H54 (cell line): Measurements from ENCODE around the gene SLC39A11.

Experiments
- DNase-seq: peaks from one replicate; pipeline ENCODE4 v3.0.0; 2011; ENCODE audit warnings: low spot score, mixed read lengths; ENCODE audit not compliant: insufficient read length
- FAIRE-seq: peaks from 3 replicates; lab custom pipeline; 2011; peaks lifted over from hg19 to GRCh38; lab: Jason Lieb, UNC
- POLR2A ChIP-seq: IDR thresholded peaks from 2 replicates; pipeline ENCODE4 v1.6.1; 2011; ENCODE audit warnings: low read depth, mild to moderate bottlenecking, low read length

SLC39A11 gene

DNA sequence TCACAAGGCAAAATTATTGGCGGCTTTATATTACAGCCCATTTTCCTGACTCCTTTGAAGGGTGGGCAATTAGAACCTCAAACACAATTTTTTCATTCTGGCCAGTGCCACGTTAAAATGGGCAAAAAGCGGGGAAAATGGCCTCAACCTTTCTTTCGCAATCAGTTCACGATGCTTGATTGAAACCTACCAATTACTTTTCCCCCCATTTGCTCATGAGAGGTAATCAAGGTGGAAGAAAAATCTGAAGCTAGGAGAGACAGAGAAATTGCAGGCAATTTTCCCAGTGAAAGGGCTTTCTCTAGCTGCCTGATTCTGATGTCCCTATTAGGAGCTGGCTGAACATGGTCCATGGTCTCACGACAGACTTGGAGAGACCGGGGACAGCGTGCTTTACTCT, 215.1 kb downstream of the SLC39A11 start:
- DNase-seq (no peak), FAIRE-seq (no peak)
- no peak for TF ChIP-seq POLR2A

GRCh38 chr17:72876413-72876812, 216.1 kb downstream of the SLC39A11 start:
- no peak for FAIRE-seq
- TF ChIP-seq POLR2A, result no peak
- DNase-seq, result no peak

DNA sequence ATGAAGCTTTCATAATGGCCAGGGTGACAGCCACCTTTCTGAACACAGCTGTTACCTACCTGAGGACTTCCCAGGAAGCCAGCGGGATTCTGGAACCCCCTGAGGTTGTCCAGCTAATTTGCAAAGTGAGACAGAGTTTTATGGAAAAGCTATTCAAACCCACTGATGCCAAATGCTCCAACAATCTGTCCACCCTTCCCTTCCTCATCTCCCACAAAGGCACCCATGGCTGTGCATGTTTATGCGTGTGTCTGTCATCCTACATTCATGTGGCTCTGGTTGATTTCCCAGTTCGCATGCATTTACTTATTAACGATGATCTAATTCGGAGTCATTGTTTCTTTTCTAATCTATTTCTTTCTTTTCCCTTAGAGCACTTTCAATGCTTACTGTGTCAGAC, 217.1 kb downstream of the SLC39A11 start:
- no peak for FAIRE-seq
- DNase-seq, result no peak
- no peak for TF ChIP-seq POLR2A

DNA sequence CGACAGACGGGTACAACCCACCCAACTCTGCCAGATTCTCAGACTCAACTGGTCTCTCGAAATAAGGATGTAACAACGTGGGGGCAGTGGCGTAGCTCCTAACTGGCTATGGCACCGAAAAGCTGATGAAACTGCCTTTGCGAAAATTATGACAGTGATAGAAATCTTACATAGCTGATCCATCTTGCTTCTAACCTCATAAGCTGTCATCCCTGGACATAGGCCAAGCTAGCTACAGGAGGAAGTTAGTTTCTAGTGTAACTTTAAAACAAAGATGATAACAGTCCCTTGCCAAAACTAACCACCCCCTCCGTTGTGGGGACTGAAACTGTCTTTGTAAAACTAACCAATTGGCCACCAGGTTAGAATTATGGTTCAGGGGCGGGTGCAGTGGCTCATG, 220.1 kb downstream of the SLC39A11 start:
- no peak for FAIRE-seq
- no peak for TF ChIP-seq POLR2A
- DNase-seq, result no peak

DNA sequence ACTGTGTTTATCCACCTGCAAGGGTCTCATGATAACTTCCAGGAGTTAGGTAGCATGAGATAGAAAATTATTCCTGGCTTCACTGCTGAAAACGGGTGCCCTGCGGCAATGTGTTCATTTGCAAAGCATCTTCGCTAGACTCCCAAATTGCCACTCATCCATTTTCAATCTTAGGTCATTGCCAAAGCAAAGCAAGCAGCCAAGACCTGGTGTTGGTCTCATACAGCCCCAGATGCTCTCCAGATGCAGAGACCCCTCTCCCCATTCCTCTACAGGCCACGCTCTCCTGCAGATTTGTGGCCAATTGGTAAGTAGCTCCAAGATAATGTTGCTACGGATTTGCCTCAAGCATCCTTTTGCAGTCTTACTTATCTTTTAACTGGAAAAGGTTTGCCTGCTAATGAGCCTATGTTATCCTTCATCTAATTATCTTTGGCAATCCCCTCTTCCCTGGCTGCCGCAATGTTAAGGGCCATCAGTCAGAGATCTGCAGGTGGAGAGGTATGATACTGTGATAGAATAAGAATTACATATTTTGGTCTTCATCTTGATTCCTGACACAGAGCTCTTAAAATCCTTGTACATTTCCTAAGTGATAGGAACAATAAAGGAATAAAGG, 222.0 kb downstream of the SLC39A11 start:
- TF ChIP-seq POLR2A, result no peak
- DNase-seq, result no peak
- no peak for FAIRE-seq

- TF ChIP-seq POLR2A, result no peak
- DNase-seq (no peak), FAIRE-seq (no peak)
Observed at GRCh38 chr17:72869630-72870029, 222.9 kb downstream of the SLC39A11 start.

GRCh38 chr17:72865954-72866353, 226.5 kb downstream of the SLC39A11 start:
- FAIRE-seq, result no peak
- no peak for TF ChIP-seq POLR2A
- DNase-seq, result no peak

- no peak for TF ChIP-seq POLR2A
- FAIRE-seq (no peak), DNase-seq (no peak)
Observed at GRCh38 chr17:72863526-72864211, 228.8 kb downstream of the SLC39A11 start.

GRCh38 chr17:72862276-72862999, 230.1 kb downstream of the SLC39A11 start:
- no peak for FAIRE-seq
- TF ChIP-seq POLR2A, result no peak
- DNase-seq, result no peak

- DNase-seq (no peak), FAIRE-seq (no peak)
- no peak for TF ChIP-seq POLR2A
Observed at GRCh38 chr17:72861811-72862210, 230.7 kb downstream of the SLC39A11 start.

- no peak for TF ChIP-seq POLR2A
- DNase-seq (no peak), FAIRE-seq (no peak)
Observed at GRCh38 chr17:72860778-72861177, 231.7 kb downstream of the SLC39A11 start.

DNA sequence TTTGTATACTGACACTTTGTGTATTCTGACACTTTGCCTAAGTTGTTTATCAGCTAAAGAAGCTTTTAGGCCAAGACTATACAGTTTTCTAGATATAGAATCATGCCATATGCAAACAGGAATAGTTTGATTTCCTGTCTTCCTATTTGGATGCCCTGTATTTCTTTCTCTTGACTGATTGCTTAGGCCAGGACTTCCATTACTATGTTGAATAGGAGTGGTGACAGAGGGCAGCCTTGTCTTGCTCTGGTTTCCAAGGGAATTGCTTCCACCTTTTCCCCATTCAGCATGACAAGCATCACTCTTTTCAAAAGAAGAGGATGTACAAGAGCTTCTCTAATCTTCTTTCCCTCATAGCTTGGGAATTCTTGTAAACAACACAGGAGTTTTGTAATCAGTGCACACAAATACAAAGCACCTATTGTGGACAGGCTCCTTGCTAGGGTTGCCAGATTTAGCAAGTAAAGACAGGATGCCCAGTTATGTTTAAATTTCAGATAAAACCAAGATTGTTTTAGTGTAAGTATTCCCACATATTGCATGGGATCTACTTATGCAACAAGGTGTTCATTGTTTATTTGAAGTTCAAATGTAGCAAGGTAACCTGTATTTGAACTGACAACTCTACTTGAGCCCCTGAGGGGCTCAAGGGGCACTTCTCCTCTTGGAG, 233.5 kb downstream of the SLC39A11 start:
- DNase-seq (no peak), FAIRE-seq (no peak)
- no peak for TF ChIP-seq POLR2A

DNA sequence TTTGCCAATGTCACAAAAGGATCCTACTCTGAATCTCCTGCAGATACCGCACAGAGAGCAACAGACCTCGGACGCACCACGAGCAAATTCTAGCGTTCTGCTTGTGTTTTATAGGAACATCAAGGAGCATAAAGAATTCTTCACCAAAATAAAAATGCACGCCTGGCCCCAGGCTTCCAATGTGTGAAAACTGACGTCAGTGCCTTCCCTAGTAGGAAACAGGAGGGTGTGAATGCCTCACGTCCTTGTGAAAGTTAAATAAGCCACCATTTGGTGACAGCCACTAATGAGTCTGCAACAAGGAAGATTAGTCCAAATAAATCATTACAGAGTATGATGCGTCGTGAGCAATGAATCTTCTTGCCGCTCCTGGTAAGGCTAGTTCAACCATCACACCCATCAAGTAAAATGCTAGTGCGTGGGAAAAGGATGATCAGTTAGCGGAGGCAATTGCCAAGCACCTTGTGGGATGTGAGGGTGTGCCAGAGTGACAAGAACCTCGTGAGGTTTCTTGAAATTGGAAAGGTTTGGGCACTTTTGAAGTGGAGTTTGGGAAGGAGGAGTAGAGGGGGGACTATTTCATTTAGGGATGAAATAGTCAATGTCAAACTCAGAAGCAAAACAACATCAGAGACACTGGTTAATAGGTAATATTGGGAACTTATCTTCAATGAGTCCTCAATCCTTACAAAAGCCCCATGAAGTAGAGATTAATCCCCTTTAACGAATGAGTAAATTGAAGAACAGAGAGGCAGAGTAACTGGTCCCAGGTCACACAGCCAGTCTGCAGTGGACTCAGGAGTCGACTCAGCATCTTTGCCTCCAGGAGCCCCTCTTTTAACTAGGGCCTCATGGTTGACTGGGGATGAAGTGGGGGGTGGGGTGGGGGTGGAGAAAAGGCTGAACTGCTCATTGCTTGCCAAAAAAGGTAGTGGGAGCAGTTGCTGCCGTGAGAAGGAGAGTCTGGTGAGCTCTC, 238.8 kb downstream of the SLC39A11 start:
- DNase-seq, result no peak
- no peak for TF ChIP-seq POLR2A
- no peak for FAIRE-seq
